Measurements from ENCODE around the gene SVOP. TPM values are rescaled to one million over a fixed set of nuclear protein-coding genes. Genes with fewer than 3 reads are reported as not detected.

SVOP gene
- total RNA-seq, 3 donors from 2014 or later, result not detected

DNA sequence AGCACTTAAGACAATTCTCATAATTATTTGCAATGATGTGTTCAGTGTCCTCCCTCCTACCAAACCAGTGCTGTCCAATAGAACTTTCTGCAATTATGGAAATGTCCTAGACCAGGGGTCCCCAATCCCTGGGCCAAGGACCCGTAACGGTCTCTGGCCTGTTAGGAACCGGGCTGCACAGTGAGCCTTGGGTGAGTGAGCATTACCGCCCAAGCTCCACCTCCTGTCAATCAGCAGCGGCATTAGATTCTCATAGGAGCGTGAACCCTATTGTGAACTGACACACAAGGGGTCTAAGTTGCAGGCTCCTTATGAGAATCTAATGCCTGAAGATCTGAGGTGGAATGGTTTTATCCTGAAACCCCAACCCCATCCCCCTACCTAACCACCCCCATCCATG is 3.9 kb downstream of the SVOP start:
- Histone ChIP-seq H3K36me3 (no peaks in the 10 kb centered on the region), H3K4me1 (no peaks in the 10 kb centered on the region), H3K4me3 (no peak overlapping the region), H3K27me3 (peaks cover 0 to 11% of the 10 kb centered on the region in 2 donors), H3K27ac (no peak overlapping the region), H3K9me3 (no peaks in the 10 kb centered on the region)
- intact Hi-C loops (cut with DNase I; ENCODE audit: low total_unique reads), result no loop called here
- TF ChIP-seq, protein P1, sequence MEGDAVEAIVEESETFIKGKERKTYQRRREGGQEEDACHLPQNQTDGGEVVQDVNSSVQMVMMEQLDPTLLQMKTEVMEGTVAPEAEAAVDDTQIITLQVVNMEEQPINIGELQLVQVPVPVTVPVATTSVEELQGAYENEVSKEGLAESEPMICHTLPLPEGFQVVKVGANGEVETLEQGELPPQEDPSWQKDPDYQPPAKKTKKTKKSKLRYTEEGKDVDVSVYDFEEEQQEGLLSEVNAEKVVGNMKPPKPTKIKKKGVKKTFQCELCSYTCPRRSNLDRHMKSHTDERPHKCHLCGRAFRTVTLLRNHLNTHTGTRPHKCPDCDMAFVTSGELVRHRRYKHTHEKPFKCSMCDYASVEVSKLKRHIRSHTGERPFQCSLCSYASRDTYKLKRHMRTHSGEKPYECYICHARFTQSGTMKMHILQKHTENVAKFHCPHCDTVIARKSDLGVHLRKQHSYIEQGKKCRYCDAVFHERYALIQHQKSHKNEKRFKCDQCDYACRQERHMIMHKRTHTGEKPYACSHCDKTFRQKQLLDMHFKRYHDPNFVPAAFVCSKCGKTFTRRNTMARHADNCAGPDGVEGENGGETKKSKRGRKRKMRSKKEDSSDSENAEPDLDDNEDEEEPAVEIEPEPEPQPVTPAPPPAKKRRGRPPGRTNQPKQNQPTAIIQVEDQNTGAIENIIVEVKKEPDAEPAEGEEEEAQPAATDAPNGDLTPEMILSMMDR (IDR thresholded peaks at IDR 0.05), result no peak
- TF ChIP-seq POLR2AphosphoS5 (IDR thresholded peaks at IDR 0.05) (no peak), POLR2A (IDR thresholded peaks at IDR 0.05) (no peak)
- DNase-seq (ENCODE audit: low spot score in 2 of 2), result no peak

DNA sequence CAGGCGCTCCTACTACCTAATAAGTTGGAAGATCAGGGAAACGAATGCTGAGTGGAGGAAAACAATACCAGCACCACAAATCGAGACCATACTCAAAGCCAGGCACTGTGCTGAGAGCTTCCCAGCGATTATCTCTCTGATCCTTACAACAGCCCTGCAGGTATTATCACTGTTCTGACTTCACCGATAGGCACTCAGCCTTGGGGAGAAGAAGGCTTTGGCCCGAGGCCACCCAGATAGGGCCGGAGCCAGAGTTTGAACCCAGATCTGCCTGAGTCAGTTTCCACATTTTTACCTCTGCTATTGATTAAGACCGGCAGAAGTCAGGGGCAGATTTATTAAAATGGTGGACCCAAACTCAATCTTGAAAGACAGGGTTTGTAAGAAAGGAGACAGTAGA is 4.9 kb downstream of the SVOP start:
- intact Hi-C loops (cut with DNase I; ENCODE audit: low total_unique reads), result no loop called here
- no peak overlapping the region for H3K27ac ChIP-seq
- TF ChIP-seq POLR2AphosphoS5 (IDR thresholded peaks at IDR 0.05) (no peak), POLR2A (IDR thresholded peaks at IDR 0.05) (no peak)
- TF ChIP-seq, protein P1 (IDR thresholded peaks at IDR 0.05), result no peak
- no peaks in the 10 kb centered on the region for H3K36me3 ChIP-seq
- H3K4me3 ChIP-seq, result no peak overlapping the region
- peaks cover 0 to 11% of the 10 kb centered on the region in 2 donors for H3K27me3 ChIP-seq
- no peaks in the 10 kb centered on the region for H3K9me3 ChIP-seq
- no peak for DNase-seq (ENCODE audit: low spot score in 2 of 2)
- no peaks in the 10 kb centered on the region for H3K4me1 ChIP-seq

DNA sequence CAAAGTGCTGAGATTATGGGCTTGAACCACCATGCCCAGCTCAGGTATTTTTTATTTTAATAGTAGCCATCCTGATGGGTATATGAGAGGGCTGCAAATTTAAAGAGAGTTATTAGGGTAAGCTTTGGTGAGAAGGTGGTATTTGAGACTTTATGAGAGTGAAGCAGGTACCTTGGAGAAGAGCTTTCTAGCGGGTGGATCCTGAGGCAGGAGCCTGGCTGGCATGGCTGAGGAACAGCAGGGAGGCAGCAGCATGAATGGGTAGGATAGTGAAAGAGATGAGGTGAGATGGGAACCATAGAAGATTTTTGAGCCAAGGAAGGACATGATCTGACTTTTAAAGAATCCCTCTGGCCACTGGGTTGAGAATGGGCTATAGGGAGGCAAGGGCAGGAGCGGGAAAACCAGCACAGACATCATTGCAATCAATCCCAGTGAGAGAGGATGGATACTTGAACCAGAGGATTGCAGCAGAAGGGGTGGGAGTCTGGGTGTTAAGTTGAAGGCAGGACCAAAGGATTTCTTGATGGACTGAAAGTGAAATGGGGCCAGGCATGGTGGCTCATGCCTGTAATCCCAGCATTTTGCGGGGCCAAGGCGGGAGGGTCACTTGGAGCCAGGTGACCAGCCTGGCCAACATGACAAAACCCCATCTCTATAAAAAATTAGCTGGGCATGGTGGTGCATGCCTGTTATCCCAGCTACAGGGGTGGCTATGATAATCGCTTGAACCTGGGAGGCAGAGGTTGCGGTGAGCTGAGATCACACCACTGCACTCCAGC is 5.7 kb downstream of the SVOP start:
- DNase-seq (ENCODE audit: low spot score in 2 of 2), result no peak
- Histone ChIP-seq H3K4me1 (no peaks in the 10 kb centered on the region), H3K27ac (no peak overlapping the region), H3K4me3 (no peak overlapping the region), H3K27me3 (peaks cover 0 to 11% of the 10 kb centered on the region in 2 donors), H3K9me3 (no peaks in the 10 kb centered on the region), H3K36me3 (no peaks in the 10 kb centered on the region)
- intact Hi-C loops (cut with DNase I; ENCODE audit: low total_unique reads), result no loop called here
- TF ChIP-seq POLR2AphosphoS5 (IDR thresholded peaks at IDR 0.05) (no peak), POLR2A (IDR thresholded peaks at IDR 0.05) (no peak)
- TF ChIP-seq, protein P1 (IDR thresholded peaks at IDR 0.05), result no peak

DNA sequence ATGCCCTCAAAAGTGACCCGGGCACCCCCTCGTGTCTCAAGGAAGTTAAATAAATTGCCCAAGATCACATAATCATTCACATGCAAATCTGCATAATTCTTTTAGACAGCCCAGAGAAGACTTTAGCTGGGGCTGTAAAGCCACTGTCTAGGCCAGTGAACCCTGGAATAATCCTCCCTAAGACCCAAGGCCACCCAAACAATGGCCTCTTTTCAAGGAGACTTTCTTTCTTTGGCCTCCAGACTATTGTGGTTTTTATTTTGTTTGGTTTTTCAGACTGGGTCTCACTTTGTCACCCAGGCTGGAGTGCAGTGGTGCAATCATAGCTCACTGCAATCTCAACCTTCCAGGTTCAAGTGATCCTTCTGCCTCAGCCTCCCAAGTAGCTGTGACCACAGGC is 10.6 kb downstream of the SVOP start:
- intact Hi-C loops (cut with DNase I; ENCODE audit: low total_unique reads), result no loop called here
- TF ChIP-seq POLR2AphosphoS5 (IDR thresholded peaks at IDR 0.05), result no peak
- TF ChIP-seq POLR2A (IDR thresholded peaks at IDR 0.05), result no peak
- TF ChIP-seq, protein P1 (IDR thresholded peaks at IDR 0.05), result no peak
- H3K27ac ChIP-seq, result no peak overlapping the region
- no peaks in the 10 kb centered on the region for H3K4me1 ChIP-seq
- no peak for DNase-seq (ENCODE audit: low spot score in 2 of 2)
- H3K9me3 ChIP-seq, result no peaks in the 10 kb centered on the region
- H3K4me3 ChIP-seq, result no peak overlapping the region
- H3K36me3 ChIP-seq, result no peaks in the 10 kb centered on the region
- peaks cover 0 to 4% of the 10 kb centered on the region in 2 donors for H3K27me3 ChIP-seq

DNA sequence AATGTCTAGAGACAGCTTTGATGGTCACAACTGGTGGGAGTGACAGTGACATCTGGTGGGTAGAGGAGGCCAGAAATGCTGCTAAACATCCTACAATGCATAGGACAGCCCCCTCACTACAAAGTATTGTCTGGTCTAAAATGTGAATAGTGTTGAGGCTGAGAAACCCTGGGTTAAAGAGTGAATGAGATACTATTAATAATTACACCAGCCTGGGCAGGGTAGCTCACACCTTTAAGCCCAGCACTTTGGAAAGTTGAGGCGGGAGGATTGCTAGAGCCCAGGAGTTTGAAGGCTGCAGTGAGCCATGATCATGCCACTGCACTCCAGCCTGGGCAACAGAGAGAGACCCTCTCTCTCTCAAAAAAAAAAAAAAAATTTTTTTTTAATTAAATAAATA is 11.1 kb downstream of the SVOP start:
- intact Hi-C loops (cut with DNase I; ENCODE audit: low total_unique reads), result no loop called here
- H3K36me3 ChIP-seq, result no peaks in the 10 kb centered on the region
- no peaks in the 10 kb centered on the region for H3K9me3 ChIP-seq
- TF ChIP-seq, protein P1 (IDR thresholded peaks at IDR 0.05), result no peak
- TF ChIP-seq POLR2AphosphoS5 (IDR thresholded peaks at IDR 0.05) (no peak), POLR2A (IDR thresholded peaks at IDR 0.05) (no peak)
- H3K27me3 ChIP-seq, result no peaks in the 10 kb centered on the region
- no peaks in the 10 kb centered on the region for H3K4me1 ChIP-seq
- no peak for DNase-seq (ENCODE audit: low spot score in 2 of 2)
- H3K4me3 ChIP-seq, result no peak overlapping the region
- no peak overlapping the region for H3K27ac ChIP-seq

Measured in breast epithelium (tissue), 4 donors.